Osteoblast (primary cell): ENCODE measurements around the gene ZNF304. TPM values are rescaled to one million over a fixed set of nuclear protein-coding genes. Genes with fewer than 3 reads are reported as not detected.

Source experiments
- DNase-seq: peaks from one replicate; pipeline ENCODE4 v3.0.0; 2011; ENCODE audit warnings: low spot score, mixed read lengths; ENCODE audit not compliant: insufficient read length; ENCODE audit errors: missing footprints
- H2AFZ ChIP-seq: 2 replicates; pipeline ENCODE4 v1.6.0; 2011; ENCODE audit warnings: mild to moderate bottlenecking, low read length
- H3K27ac ChIP-seq: 2 replicates; pipeline ENCODE4 v1.5.1; 2011; ENCODE audit warnings: mild to moderate bottlenecking, low read depth, low read length, moderate library complexity
- H3K27me3 ChIP-seq: 2 replicates; pipeline ENCODE4 v1.6.0; 2012; ENCODE audit warnings: mild to moderate bottlenecking, control low read depth, inconsistent platforms, low read length, moderate library complexity; ENCODE audit not compliant: insufficient read depth
- H3K36me3 ChIP-seq: 2 replicates; pipeline ENCODE4 v1.5.1; 2011; ENCODE audit warnings: mild to moderate bottlenecking, low read length, control low read depth, moderate library complexity; ENCODE audit not compliant: insufficient read depth
- H3K4me1 ChIP-seq: 2 replicates; pipeline ENCODE4 v1.5.1; 2011; ENCODE audit warnings: mild to moderate bottlenecking, low read length, control low read depth, moderate library complexity; ENCODE audit not compliant: insufficient read depth
- H3K4me2 ChIP-seq: 2 replicates; pipeline ENCODE4 v1.6.0; 2011; ENCODE audit warnings: mild to moderate bottlenecking, low read length; ENCODE audit not compliant: insufficient read depth
- H3K4me3 ChIP-seq: fragments of 200-600 bp; sonication (generic); 3 replicates; pipeline ENCODE4 v1.5.1; 2012; ENCODE audit warnings: mild to moderate bottlenecking, low read length, inconsistent platforms; ENCODE audit not compliant: insufficient read depth
- H3K79me2 ChIP-seq: 2 replicates; pipeline ENCODE4 v1.6.0; 2012; ENCODE audit warnings: mild to moderate bottlenecking, low read length, control low read depth, inconsistent platforms; ENCODE audit not compliant: insufficient read depth
- H3K9me3 ChIP-seq: 2 replicates; pipeline ENCODE4 v1.5.1; 2011; ENCODE audit warnings: low read depth, low read length, control low read depth
- H4K20me1 ChIP-seq: 2 replicates; pipeline ENCODE4 v1.6.0; 2012; ENCODE audit warnings: mild to moderate bottlenecking, low read length, control low read depth; ENCODE audit not compliant: insufficient read depth
- CTCF ChIP-seq: IDR thresholded peaks from 2 replicates; pipeline ENCODE4 v1.5.1; 2011; ENCODE audit warnings: mild to moderate bottlenecking, low read depth, low read length, moderate library complexity; ENCODE audit errors: extremely low read depth
- total RNA-seq: library from RNA; depleted of rRNA; stranded (reverse); fragments of >200 nt; gene quantifications from 2 replicates; pipeline ENCODE4 v1.2.3, GENCODE V29; 2012

The ZNF304 gene
- total RNA-seq, 1 donor = 11.6 TPM

- peaks cover 13% of the 10 kb centered on the region for H3K27me3 ChIP-seq
- no peaks in the 10 kb centered on the region for H3K9me3 ChIP-seq
- TF ChIP-seq CTCF = no peak
- H3K36me3 ChIP-seq = peaks cover 13% of the 10 kb centered on the region
- peak overlapping the region; percentile 85 for H3K27ac ChIP-seq
- no peaks in the 10 kb centered on the region for H4K20me1 ChIP-seq
- DNase-seq = no peak
- H2AFZ ChIP-seq = peak overlapping the region; percentile 97
- H3K4me2 ChIP-seq = peak overlapping the region; percentile 92
- peak overlapping the region; percentile 94 for H3K4me3 ChIP-seq
- peaks cover 37% of the 10 kb centered on the region for H3K79me2 ChIP-seq
- peaks cover 10% of the 10 kb centered on the region for H3K4me1 ChIP-seq
Observed at GRCh38 chr19:57319869-57320179, 31.2 kb upstream of the ZNF304 start.

GRCh38 chr19:57320180-57321084 lies 30.6 kb upstream of the ZNF304 start, which contains the start of gene ZNF543:
Gene ZNF543 (plus strand): TSS chr19:57320472. CDS start chr19:57320854, 382 bp downstream.
- Histone ChIP-seq H3K4me3 (peak within 1 kb of the TSS; percentile 94), H4K20me1 (no peaks in the 10 kb centered on the region), H3K9me3 (no peaks in the 10 kb centered on the region), H3K4me2 (peak within 1 kb of the TSS; percentile 92), H3K79me2 (peaks cover 38% of the 10 kb centered on the region), H3K36me3 (peaks cover 19% of the 10 kb centered on the region), H3K27ac (peak within 1 kb of the TSS; percentile 85), H3K4me1 (peaks cover 10% of the 10 kb centered on the region), H2AFZ (peak within 1 kb of the TSS; percentile 97), H3K27me3 (peaks cover 10% of the 10 kb centered on the region)
- no peak for TF ChIP-seq CTCF
- peak; percentile 99 for DNase-seq

- H2AFZ ChIP-seq = peak overlapping the region; percentile 97
Observed at GRCh38 chr19:57321116-57321515, 30.0 kb upstream of the ZNF304 start.

More at GRCh38 chr19:57321116-57321515, 30.0 kb upstream of the ZNF304 start:
- H3K4me1 ChIP-seq = peaks cover 10% of the 10 kb centered on the region
- peaks cover 38% of the 10 kb centered on the region for H3K79me2 ChIP-seq
- peak overlapping the region; percentile 92 for H3K4me2 ChIP-seq
- peak overlapping the region; percentile 85 for H3K27ac ChIP-seq
- TF ChIP-seq CTCF = no peak
- H3K4me3 ChIP-seq = peak overlapping the region; percentile 94
- H3K36me3 ChIP-seq = peaks cover 26% of the 10 kb centered on the region
- H3K27me3 ChIP-seq = peaks cover 9% of the 10 kb centered on the region
- no peaks in the 10 kb centered on the region for H3K9me3 ChIP-seq
- no peaks in the 10 kb centered on the region for H4K20me1 ChIP-seq
- no peak for DNase-seq
